HK-2 (cell line): Measurements from ENCODE around the gene GLT8D1.
"Not testable (repeated sequence)": the region's sequence is repeated elsewhere in the genome, so short reads cannot be mapped to it uniquely, and the experiment has no call there.

Experiments used
- DNase-seq: peaks from one replicate; pipeline ENCODE4 v3.0.0-alpha.2; 2018; ENCODE audit not compliant: unreplicated experiment

The GLT8D1 gene, protein sequence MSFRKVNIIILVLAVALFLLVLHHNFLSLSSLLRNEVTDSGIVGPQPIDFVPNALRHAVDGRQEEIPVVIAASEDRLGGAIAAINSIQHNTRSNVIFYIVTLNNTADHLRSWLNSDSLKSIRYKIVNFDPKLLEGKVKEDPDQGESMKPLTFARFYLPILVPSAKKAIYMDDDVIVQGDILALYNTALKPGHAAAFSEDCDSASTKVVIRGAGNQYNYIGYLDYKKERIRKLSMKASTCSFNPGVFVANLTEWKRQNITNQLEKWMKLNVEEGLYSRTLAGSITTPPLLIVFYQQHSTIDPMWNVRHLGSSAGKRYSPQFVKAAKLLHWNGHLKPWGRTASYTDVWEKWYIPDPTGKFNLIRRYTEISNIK

GRCh38 chr3:52705688-52706686 is at the start of gene GLT8D1, which contains the start of gene SPCS1:
Gene GLT8D1 (minus strand): TSS chr3:52705791. CDS start chr3:52700460, 5,331 bp downstream.
Gene SPCS1 (plus strand): TSS chr3:52706106. CDS start chr3:52706247, 141 bp downstream.
- peak; percentile 74 for DNase-seq

- no peak for DNase-seq
Measured at GRCh38 chr3:52754373-52754772, 48.8 kb upstream of the GLT8D1 start.

GRCh38 chr3:52752045-52752660 is 46.6 kb upstream of the GLT8D1 start:
- no peak for DNase-seq

- no peak for DNase-seq
Measured at GRCh38 chr3:52743721-52744120, 38.1 kb upstream of the GLT8D1 start.

GRCh38 chr3:52743152-52743551 is 37.6 kb upstream of the GLT8D1 start:
- DNase-seq, result no peak

DNA sequence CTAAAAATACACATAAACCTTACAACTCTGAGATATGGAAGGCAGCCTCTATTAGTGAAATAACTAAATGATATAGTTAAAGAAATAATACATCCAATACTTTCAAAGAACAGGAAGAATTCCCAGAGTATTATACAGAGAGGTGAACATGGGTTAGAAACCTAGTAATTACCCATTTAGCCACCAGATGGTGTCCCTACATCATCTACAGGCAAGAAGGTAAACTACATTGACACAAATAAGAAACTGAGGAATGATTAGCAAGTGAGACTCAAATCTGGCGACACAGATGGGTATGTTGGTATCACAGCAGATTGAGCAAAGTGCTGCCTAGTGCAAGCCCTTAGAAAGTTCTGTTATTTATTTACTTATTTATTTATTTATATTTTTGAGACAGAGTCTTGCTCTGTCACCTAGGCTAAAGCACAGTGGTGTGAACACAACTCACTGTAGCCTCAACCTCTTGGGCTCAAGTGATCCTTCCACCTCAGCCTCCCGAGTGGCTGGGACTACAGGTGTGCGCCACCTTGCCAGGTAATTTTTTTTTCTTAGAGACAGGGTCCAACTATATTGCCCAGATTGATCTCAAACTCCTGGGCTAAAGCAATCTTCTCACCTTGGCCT is 36.9 kb upstream of the GLT8D1 start:
- DNase-seq, result no peak

- DNase-seq, result no peak
Measured at GRCh38 chr3:52739730-52740129, 34.1 kb upstream of the GLT8D1 start.

DNA sequence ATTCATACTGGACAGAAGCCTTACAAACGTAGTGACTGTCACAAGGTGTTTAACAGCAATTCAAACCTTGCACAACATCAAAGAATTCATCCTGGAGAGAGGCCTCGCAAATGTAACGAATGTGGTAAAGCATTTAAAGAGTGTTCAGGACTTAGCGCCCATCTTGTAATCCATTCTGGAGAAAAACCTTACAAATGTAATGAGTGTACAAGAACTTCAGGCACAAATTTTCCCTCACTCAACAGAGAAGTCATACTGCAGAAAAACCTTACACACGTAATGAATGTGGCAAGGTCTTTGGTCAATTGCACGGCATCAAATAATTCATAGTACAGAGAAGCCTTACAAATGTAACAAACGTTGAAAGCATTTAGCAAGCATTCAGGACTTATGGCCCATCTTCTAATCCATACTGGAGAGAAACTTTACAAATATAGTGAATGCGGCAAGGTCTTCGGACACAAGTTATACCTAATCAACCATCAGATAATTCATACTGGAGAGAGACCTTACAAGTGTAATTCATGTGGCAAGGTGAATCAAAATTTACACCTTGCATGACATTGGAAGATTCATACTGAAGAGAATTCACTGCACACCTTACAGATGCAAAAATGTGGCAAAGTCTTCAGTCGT is 27.8 kb upstream of the GLT8D1 start:
- no peak for DNase-seq

DNA sequence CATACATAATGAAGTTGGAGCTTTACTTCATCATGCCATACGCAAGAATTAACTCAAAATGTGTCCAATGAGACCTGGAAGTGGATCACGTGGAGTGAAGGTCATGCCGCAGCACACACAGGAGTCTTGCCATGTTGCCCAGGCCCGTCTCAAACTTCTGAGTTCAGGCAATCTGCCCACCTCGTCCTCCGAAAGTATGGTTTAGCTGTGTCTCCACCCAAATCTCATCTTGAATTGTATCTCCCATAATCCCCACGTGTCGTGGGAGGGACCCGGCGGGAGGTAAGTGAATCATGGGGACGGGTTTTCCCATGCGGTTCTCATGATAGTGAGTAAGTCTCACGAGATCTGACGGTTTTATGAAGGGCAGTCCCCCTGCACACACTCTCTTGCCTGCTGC is 26.0 kb upstream of the GLT8D1 start:
- no peak for DNase-seq

DNA sequence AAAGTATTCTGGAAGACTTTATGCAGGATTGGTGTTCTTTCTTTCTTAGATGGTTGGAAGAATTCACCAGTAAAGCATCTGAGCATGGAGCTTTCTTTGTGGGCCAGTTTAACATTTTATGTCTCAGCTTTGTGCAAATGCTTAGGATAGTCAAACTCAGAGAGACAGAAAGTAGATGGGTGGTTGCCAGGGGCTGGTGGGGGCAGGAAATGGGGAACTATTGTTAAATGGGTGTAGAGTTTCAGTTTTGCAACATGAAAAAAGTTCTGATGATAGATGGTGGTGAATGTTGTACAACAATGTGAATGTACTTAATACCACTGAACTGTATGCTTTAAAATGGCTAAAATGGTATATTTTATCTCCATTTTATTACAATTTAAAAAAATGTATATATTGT is 25.1 kb upstream of the GLT8D1 start:
- no peak for DNase-seq

GRCh38 chr3:52728753-52729152 is 23.2 kb upstream of the GLT8D1 start:
- DNase-seq, result not testable (repeated sequence)

- DNase-seq, result no peak
Measured at GRCh38 chr3:52724511-52724910, 18.9 kb upstream of the GLT8D1 start.

DNA sequence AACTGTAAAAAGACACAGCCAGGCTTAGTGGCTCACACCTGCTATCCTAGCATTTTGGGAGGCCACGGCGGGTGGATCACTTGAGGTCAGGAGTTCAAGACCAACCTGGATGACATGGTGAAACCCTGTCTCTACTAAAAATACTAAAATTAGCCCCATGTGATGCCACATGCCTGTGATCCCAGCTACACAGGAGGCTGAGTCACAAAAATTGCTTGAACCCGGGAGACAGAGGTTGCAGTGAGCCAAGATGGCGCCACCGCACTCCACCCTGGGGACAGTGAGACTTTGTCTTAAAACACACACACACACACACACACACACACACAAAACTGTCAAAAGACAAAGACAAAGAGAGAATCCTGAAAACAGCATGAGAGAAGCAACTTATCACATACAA is 18.3 kb upstream of the GLT8D1 start:
- no peak for DNase-seq

DNA sequence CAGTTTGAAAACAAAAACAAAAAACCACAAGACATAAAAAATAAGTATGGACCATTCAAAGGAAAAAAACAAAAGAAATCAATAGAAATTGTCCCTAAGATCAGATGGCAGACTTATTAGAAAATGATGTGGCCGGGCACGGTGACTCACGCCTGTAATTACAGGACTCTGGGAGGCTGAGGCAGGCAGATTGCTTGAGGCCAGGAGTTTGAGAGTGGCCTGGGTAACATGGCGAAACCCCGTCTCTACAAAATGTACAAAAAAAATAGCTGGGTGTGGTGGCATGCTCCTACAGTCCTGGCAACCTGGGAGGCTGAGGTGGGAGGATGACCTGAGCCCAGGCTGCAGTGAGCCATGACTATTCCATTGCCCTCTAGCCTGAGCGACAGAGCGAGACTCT is 16.9 kb upstream of the GLT8D1 start:
- DNase-seq, result no peak

DNA sequence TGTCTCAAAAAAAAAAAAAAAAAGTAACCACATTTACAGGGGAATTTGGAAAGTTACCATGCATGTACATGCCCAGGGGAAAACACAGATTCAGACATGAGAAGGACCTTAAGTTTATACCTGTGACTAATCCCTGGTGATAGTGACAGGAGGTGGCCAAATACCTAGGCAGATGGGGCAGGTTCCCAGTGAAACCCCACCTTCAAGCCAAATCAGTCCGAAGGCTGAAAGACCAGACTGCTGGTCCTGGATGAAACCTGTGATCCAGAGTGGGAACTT is 16.1 kb upstream of the GLT8D1 start:
- DNase-seq, result no peak

GRCh38 chr3:52721002-52721729 is 15.6 kb upstream of the GLT8D1 start:
- no peak for DNase-seq

- DNase-seq, result no peak
Measured at GRCh38 chr3:52719618-52720017, 14.0 kb upstream of the GLT8D1 start.

GRCh38 chr3:52715714-52716305 is 10.2 kb upstream of the GLT8D1 start:
- DNase-seq, result no peak

GRCh38 chr3:52714335-52715302 is 9.0 kb upstream of the GLT8D1 start:
- DNase-seq, result no peak
